Stimulated activated effector memory CD8-positive, alpha-beta T cell treated with anti-CD3 and anti-CD28 coated beads, Interleukin-12 subunit alpha, Interleukin-12 subunit beta, amount 100 ng/mL, for 72 hours (primary cell): ENCODE data around the gene GPC3.

Experiments
- ATAC-seq: fragments of 150-1000 bp; cut with Tn5 transposase; 2 replicates; pipeline ENCODE4 v1.10.0; 2021
- DNase-seq, 2 donors: peaks; one replicate each; pipeline ENCODE4 v3.0.0; 2021 to 2022; ENCODE audit warnings: low spot score in 2 of 2
- H3K27ac Mint-ChIP-seq: one replicate; pipeline ENCODE4 v1.8.0; 2022; ENCODE audit warnings: mild to moderate bottlenecking, mixed read lengths
- H3K36me3 Mint-ChIP-seq: one replicate; pipeline ENCODE4 v1.8.0; 2022; ENCODE audit warnings: mild to moderate bottlenecking, mixed read lengths
- H3K4me1 Mint-ChIP-seq: one replicate; pipeline ENCODE4 v1.8.0; 2022; ENCODE audit warnings: mixed read lengths
- H3K4me3 Mint-ChIP-seq: one replicate; pipeline ENCODE4 v1.8.0; 2022; ENCODE audit warnings: mild to moderate bottlenecking, mixed read lengths
- H3K9me3 Mint-ChIP-seq: one replicate; pipeline ENCODE4 v1.8.0; 2022; ENCODE audit warnings: mixed read lengths

GPC3 gene

DNA sequence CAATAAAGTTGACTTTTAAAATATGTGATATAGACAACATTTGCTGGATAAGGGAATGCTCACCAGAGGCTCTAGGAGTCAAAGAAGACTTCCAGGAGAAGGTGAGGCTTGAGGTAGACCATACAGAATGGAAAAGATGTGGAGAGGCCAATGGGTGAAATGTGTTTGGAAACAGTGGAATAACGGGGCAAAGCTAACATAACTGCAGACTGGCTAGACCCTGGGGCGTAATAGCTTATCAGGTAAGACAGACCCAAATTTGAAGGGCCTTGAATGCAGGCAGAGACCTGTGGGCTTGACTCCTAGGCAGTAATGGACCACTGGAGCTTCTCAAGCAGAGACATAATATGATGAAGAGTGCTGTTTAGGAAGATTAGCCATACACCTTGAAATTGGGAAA lies 25.4 kb downstream of the GPC3 start:
- Mint-ChIP-seq H3K4me1 (no peaks in the 10 kb centered on the region), H3K36me3 (no peaks in the 10 kb centered on the region), H3K4me3 (no peak overlapping the region), H3K27ac (no peak overlapping the region), H3K9me3 (no peaks in the 10 kb centered on the region)
- DNase-seq (no peak), ATAC-seq (no peak)

- Mint-ChIP-seq H3K27ac (no peak overlapping the region), H3K36me3 (no peaks in the 10 kb centered on the region), H3K4me3 (no peak overlapping the region), H3K9me3 (no peaks in the 10 kb centered on the region), H3K4me1 (no peaks in the 10 kb centered on the region)
- DNase-seq (no peak), ATAC-seq (no peak)
These were observed 26.3 kb downstream of the GPC3 start for GRCh38 chrX:133958997-133959688.

- Mint-ChIP-seq H3K4me3 (no peak overlapping the region), H3K36me3 (no peaks in the 10 kb centered on the region), H3K4me1 (no peaks in the 10 kb centered on the region)
These were observed 28.6 kb downstream of the GPC3 start for GRCh38 chrX:133956570-133957340.

DNA sequence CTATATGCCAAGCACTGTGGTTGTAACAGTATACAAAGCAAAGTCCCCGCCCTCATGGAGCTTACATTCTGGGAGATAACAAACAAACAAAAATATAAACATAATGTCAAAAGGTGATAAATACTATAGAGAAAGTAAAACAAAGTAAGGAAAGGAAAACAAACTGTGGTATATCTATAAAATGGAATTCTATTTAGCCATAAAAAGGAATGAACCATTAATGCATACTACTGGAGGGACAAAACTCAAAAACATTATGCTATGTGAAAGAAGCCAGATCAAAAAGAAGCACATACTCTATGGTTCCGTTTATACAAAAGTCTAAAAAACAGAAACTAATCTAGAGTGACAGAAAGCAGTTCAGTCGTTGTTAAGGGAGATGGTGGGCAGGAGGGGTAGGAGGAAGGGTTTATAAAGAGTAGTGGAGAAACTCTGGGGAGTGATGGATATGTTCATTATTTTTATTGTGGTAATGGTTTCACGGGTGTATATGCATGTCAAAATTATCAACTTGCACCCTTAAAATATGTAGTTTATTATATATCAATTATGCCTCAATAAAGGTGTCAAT lies 31.5 kb downstream of the GPC3 start:
- Mint-ChIP-seq H3K36me3 (no peaks in the 10 kb centered on the region), H3K27ac (no peak overlapping the region), H3K4me3 (no peak overlapping the region), H3K4me1 (no peaks in the 10 kb centered on the region), H3K9me3 (peaks cover 3% of the 10 kb centered on the region)
- DNase-seq (no peak), ATAC-seq (no peak)

More at GRCh38 chrX:133956570-133957340, 28.6 kb downstream of the GPC3 start:
- Mint-ChIP-seq H3K9me3 (peaks cover 3% of the 10 kb centered on the region), H3K27ac (no peak overlapping the region)
- no peak for ATAC-seq
- DNase-seq: no peak

DNA sequence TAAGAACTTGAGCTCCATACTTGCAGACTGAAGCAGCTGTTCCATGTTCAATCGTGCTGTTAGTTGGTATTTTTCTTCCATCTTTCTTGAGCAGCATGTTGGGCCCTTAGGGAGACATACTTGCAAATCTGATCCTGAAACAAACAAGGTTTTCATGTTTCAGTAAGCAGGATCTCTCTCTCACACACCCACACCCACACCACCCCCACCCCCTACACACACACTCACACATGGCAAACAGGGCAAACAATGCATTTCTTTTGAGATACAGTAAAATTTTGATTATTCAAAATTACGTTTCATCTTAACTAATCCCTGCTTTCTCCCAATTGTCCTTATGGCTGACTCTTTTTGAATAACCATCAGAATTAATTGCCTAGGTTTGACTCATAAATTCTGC lies 32.3 kb downstream of the GPC3 start:
- peaks cover 3% of the 10 kb centered on the region for H3K9me3 Mint-ChIP-seq
- no peaks in the 10 kb centered on the region for H3K4me1 Mint-ChIP-seq
- H3K27ac Mint-ChIP-seq: no peak overlapping the region
- ATAC-seq (no peak), DNase-seq (no peak)
- no peak overlapping the region for H3K4me3 Mint-ChIP-seq
- H3K36me3 Mint-ChIP-seq: no peaks in the 10 kb centered on the region

GRCh38 chrX:133951098-133951497 lies 34.3 kb downstream of the GPC3 start:
- DNase-seq (no peak), ATAC-seq (no peak)
- H3K36me3 Mint-ChIP-seq: no peaks in the 10 kb centered on the region
- no peak overlapping the region for H3K27ac Mint-ChIP-seq
- no peaks in the 10 kb centered on the region for H3K4me1 Mint-ChIP-seq
- H3K9me3 Mint-ChIP-seq: peaks cover 3% of the 10 kb centered on the region
- no peak overlapping the region for H3K4me3 Mint-ChIP-seq

- DNase-seq (no peak), ATAC-seq (no peak)
- Mint-ChIP-seq H3K4me1 (no peaks in the 10 kb centered on the region), H3K4me3 (no peak overlapping the region), H3K27ac (no peak overlapping the region), H3K9me3 (peaks cover 3% of the 10 kb centered on the region), H3K36me3 (no peaks in the 10 kb centered on the region)
These were observed 35.2 kb downstream of the GPC3 start for GRCh38 chrX:133950214-133950613.

DNA sequence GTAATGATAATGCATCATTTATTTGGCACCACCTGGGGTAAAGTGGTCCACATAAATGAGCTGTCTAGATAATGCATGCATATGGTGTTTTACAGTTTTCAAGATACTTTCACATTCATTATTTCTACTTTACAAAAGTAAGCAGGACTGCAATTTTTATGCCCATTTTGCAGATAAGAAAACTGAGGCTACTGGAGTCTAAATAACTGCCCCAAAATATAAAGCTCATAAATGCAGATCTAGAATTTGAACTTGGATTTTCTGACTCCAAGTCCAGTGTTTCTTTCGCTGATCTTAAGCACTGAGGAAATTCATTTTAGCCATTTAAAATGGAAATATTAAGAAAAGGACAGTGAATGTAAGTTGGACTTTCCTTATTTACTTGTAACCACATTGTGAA lies 36.5 kb downstream of the GPC3 start:
- Mint-ChIP-seq H3K27ac (no peak overlapping the region), H3K4me3 (no peak overlapping the region), H3K36me3 (no peaks in the 10 kb centered on the region), H3K9me3 (peaks cover 2% of the 10 kb centered on the region), H3K4me1 (no peaks in the 10 kb centered on the region)
- no peak for ATAC-seq
- no peak for DNase-seq

DNA sequence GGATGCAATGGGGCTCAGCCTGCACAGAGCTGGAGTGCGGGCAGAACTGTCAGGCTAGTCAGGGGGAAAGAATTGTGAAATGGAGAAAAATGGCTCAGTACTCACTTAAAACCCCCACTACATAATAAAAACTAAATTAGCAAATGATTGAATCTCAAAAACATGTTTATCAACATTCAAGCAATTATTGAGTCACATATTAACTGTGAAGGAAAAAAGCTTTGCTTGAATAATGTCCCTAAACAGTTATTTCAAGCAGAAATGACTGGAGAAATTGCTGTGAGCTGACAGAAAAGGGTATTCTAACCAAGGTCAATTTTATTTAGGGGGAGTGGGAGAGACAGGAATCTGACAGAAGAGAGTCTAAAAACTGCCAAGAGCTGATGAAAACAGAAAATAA lies 37.4 kb downstream of the GPC3 start:
- ATAC-seq: no peak
- no peak overlapping the region for H3K27ac Mint-ChIP-seq
- no peak for DNase-seq
- H3K36me3 Mint-ChIP-seq: no peaks in the 10 kb centered on the region
- no peaks in the 10 kb centered on the region for H3K4me1 Mint-ChIP-seq
- H3K4me3 Mint-ChIP-seq: no peak overlapping the region
- no peaks in the 10 kb centered on the region for H3K9me3 Mint-ChIP-seq

- H3K4me1 Mint-ChIP-seq: no peaks in the 10 kb centered on the region
- ATAC-seq (no peak), DNase-seq (no peak)
- no peak overlapping the region for H3K4me3 Mint-ChIP-seq
- no peaks in the 10 kb centered on the region for H3K9me3 Mint-ChIP-seq
- no peak overlapping the region for H3K27ac Mint-ChIP-seq
- no peaks in the 10 kb centered on the region for H3K36me3 Mint-ChIP-seq
These were observed 38.4 kb downstream of the GPC3 start for GRCh38 chrX:133947022-133947421.

- ATAC-seq (no peak), DNase-seq (no peak)
- Mint-ChIP-seq H3K36me3 (no peaks in the 10 kb centered on the region), H3K4me1 (no peaks in the 10 kb centered on the region), H3K27ac (no peak overlapping the region), H3K4me3 (no peak overlapping the region), H3K9me3 (no peaks in the 10 kb centered on the region)
These were observed 41.9 kb downstream of the GPC3 start for GRCh38 chrX:133943507-133943906.

GRCh38 chrX:133939655-133940302 lies 45.6 kb downstream of the GPC3 start:
- DNase-seq: no peak
- Mint-ChIP-seq H3K4me1 (no peaks in the 10 kb centered on the region), H3K27ac (no peak overlapping the region), H3K36me3 (no peaks in the 10 kb centered on the region), H3K4me3 (no peak overlapping the region), H3K9me3 (no peaks in the 10 kb centered on the region)
- no peak for ATAC-seq

- Mint-ChIP-seq H3K9me3 (no peaks in the 10 kb centered on the region), H3K36me3 (no peaks in the 10 kb centered on the region), H3K27ac (no peak overlapping the region), H3K4me3 (no peak overlapping the region), H3K4me1 (no peaks in the 10 kb centered on the region)
- no peak for DNase-seq
- ATAC-seq: no peak
These were observed 46.9 kb downstream of the GPC3 start for GRCh38 chrX:133938530-133938929.

DNA sequence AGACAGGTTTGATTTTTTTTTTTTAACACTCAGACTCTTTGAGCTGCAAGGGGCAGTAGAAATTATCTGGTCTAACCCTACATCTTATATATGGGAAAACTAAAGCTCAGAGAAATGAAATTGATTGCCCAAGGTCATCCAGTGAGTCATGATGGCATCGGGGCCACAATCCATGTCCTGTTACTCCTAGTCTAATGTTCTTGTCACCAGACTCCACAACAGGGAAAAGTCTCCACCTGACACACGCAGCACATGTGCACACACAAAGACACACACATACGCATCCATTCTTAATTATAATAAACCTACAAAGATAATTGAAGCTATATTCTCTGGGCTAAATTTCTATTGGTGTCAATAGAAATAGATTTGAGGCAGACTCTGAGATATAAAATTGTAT lies 48.4 kb downstream of the GPC3 start:
- no peak for ATAC-seq
- H3K27ac Mint-ChIP-seq: no peak overlapping the region
- no peak overlapping the region for H3K4me3 Mint-ChIP-seq
- no peak for DNase-seq
- H3K36me3 Mint-ChIP-seq: no peaks in the 10 kb centered on the region
- H3K4me1 Mint-ChIP-seq: no peaks in the 10 kb centered on the region
- no peaks in the 10 kb centered on the region for H3K9me3 Mint-ChIP-seq

DNA sequence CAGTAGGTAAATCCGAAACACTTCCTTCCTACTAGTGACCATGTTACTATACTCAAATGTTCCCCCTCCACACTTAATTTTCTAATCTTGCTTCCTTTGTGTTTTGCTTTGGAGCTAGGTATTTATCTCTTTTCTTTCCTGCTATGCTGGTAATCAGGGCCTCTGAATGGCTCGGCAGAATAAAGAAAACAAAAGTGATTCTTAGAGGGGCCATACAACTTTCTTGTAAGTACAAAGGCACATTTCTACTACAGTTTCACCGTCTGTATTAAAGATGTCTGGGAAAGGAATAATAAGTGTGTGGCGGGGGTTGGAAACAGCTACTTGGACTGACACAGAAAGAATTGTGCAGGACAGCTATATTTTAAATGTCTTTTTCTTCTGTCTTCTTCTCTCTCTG lies 50.3 kb downstream of the GPC3 start:
- H3K4me1 Mint-ChIP-seq: no peaks in the 10 kb centered on the region
- no peaks in the 10 kb centered on the region for H3K9me3 Mint-ChIP-seq
- H3K27ac Mint-ChIP-seq: no peak overlapping the region
- no peaks in the 10 kb centered on the region for H3K36me3 Mint-ChIP-seq
- DNase-seq: no peak
- ATAC-seq: no peak
- no peak overlapping the region for H3K4me3 Mint-ChIP-seq

GRCh38 chrX:133933316-133933715 lies 52.1 kb downstream of the GPC3 start:
- DNase-seq (no peak), ATAC-seq (no peak)
- Mint-ChIP-seq H3K4me1 (no peaks in the 10 kb centered on the region), H3K27ac (no peak overlapping the region), H3K4me3 (no peak overlapping the region), H3K36me3 (no peaks in the 10 kb centered on the region), H3K9me3 (no peaks in the 10 kb centered on the region)
